Measurements from ENCODE around the gene DNAAF8.

DNA sequence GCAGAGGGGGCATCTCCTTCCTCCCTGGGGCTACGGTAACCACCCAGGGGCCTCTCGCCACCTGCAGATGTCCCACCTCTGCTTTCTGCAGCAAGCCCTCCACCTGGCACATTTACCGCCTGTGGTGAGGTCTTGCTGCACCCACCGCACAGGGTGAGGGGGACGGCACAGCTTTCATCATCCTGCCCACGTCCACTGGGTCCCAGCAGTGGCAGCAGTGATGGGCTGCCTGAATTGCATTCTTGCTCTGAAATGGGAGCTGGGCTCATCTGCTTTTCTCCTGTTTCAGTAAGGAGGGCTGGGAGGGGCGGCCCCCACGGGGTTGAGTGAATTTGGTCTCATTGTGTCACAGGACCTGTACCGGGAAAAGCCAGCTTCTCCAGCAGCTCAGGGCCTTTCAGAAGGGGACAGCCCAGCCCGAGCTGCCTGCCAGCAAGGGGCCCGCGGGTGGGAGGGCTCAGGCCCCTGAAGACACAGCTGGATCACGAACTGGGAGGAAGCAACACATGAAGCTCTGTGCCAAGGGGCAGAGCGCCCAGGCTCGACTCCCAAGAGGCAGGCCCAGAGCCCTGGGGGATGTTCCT, 12.7 kb downstream of the DNAAF8 start:
- TF ChIP-seq, protein P1, sequence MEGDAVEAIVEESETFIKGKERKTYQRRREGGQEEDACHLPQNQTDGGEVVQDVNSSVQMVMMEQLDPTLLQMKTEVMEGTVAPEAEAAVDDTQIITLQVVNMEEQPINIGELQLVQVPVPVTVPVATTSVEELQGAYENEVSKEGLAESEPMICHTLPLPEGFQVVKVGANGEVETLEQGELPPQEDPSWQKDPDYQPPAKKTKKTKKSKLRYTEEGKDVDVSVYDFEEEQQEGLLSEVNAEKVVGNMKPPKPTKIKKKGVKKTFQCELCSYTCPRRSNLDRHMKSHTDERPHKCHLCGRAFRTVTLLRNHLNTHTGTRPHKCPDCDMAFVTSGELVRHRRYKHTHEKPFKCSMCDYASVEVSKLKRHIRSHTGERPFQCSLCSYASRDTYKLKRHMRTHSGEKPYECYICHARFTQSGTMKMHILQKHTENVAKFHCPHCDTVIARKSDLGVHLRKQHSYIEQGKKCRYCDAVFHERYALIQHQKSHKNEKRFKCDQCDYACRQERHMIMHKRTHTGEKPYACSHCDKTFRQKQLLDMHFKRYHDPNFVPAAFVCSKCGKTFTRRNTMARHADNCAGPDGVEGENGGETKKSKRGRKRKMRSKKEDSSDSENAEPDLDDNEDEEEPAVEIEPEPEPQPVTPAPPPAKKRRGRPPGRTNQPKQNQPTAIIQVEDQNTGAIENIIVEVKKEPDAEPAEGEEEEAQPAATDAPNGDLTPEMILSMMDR (IDR thresholded peaks at IDR 0.05): no peak
- TF ChIP-seq POLR2AphosphoS5 (IDR thresholded peaks at IDR 0.05): no peak
- no peak for TF ChIP-seq POLR2A (IDR thresholded peaks at IDR 0.05; ENCODE audit: low read depth)

Measured in esophagus muscularis mucosa (tissue), 3 donors.